Panc1 (cell line): ENCODE results near the gene CPNE4.

Source experiments
- CTCF ChIP-seq: fragments of 450-650 bp; IDR thresholded peaks from 2 replicates; pipeline ENCODE4 v1.5.1; 2017; ENCODE audit warnings: mild to moderate bottlenecking
- POLR2AphosphoS5 ChIP-seq: IDR thresholded peaks from 2 replicates; pipeline ENCODE4 v1.6.1; 2012; ENCODE audit warnings: mild to moderate bottlenecking, low read depth, low read length, moderate library complexity
- REST ChIP-seq, 2 experiments: IDR thresholded peaks; 2 replicates each; pipeline ENCODE4 v1.6.1; 2011 to 2012; ENCODE audit warnings: low read depth in 2 of 2, control low read depth in 1 of 2, low read length in 1 of 2, mild to moderate bottlenecking in 1 of 2, moderate library complexity in 1 of 2; ENCODE audit not compliant: insufficient read depth in 1 of 2
- SIN3A ChIP-seq: IDR thresholded peaks from 2 replicates; pipeline ENCODE4 v1.6.1; 2012; ENCODE audit warnings: low read depth, mild to moderate bottlenecking, low read length, moderate library complexity, borderline replicate concordance; ENCODE audit not compliant: insufficient read depth

GRCh38 chr3:132037581-132037980 is 2.8 kb upstream of the CPNE4 start:
- no peak for TF ChIP-seq CTCF
- TF ChIP-seq POLR2AphosphoS5 = no peak
- TF ChIP-seq REST (IDR thresholded peaks at IDR 0.05; ENCODE audit: insufficient read depth in 1 of 2, low read depth in 2 of 2, low read length in 1 of 2) = no peak
- TF ChIP-seq SIN3A = no peak
